ENCODE data around the gene HEPHL1.

- no peak for TF ChIP-seq YY1 (IDR thresholded peaks at IDR 0.05; ENCODE audit: insufficient read depth, insufficient read length)
- no peak for TF ChIP-seq SUZ12 (IDR thresholded peaks at IDR 0.05; ENCODE audit: extremely low read depth, insufficient read depth, insufficient read length)
These were observed 23.4 kb upstream of the HEPHL1 start for GRCh38 chr11:93997741-93998140.
